ENCODE results near the gene SYNPR.
A peak's percentile ranks its signal among the peaks of the same experiment; 100 is the strongest.

GRCh38 chr3:63349583-63350573, 71.8 kb downstream of the SYNPR start:
- TF ChIP-seq POLR2AphosphoS5 (IDR thresholded peaks at IDR 0.05) (no peak), POLR2A (IDR thresholded peaks at IDR 0.05; ENCODE audit: low read depth) (no peak), EP300 (IDR thresholded peaks at IDR 0.05) (no peak)
- TF ChIP-seq, protein P1, sequence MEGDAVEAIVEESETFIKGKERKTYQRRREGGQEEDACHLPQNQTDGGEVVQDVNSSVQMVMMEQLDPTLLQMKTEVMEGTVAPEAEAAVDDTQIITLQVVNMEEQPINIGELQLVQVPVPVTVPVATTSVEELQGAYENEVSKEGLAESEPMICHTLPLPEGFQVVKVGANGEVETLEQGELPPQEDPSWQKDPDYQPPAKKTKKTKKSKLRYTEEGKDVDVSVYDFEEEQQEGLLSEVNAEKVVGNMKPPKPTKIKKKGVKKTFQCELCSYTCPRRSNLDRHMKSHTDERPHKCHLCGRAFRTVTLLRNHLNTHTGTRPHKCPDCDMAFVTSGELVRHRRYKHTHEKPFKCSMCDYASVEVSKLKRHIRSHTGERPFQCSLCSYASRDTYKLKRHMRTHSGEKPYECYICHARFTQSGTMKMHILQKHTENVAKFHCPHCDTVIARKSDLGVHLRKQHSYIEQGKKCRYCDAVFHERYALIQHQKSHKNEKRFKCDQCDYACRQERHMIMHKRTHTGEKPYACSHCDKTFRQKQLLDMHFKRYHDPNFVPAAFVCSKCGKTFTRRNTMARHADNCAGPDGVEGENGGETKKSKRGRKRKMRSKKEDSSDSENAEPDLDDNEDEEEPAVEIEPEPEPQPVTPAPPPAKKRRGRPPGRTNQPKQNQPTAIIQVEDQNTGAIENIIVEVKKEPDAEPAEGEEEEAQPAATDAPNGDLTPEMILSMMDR (IDR thresholded peaks at IDR 0.05), result peak; percentile 58 to 68 (median 59)
